Tibial nerve (tissue), 3 donors: ENCODE results near the gene ZNF655.

Experiments
- CTCF ChIP-seq, 5 experiments: fragments of 200-600 bp in 3 of 5; fragments of 450-650 bp in 2 of 5; sonication (generic) in 3 of 5; IDR thresholded peaks; one replicate each; pipeline ENCODE4 v1.5.1; 2016 to 2019; ENCODE audit warnings: antibody characterized with exemption in 5 of 5, mild to moderate bottlenecking in 3 of 5, moderate library complexity in 2 of 5
- POLR2A ChIP-seq, 2 donors: fragments of 450-650 bp; IDR thresholded peaks; one replicate each; pipeline ENCODE4 v1.6.1; 2017; ENCODE audit warnings: antibody characterized with exemption in 2 of 2, mild to moderate bottlenecking in 2 of 2, moderate library complexity in 2 of 2

- no peak for TF ChIP-seq CTCF (IDR thresholded peaks at IDR 0.05)
- TF ChIP-seq POLR2A (IDR thresholded peaks at IDR 0.05) = no peak
Measured at GRCh38 chr7:99623091-99623693, 64.8 kb downstream of the ZNF655 start.
